Measurements from ENCODE around the gene ZNF652. TPM values are rescaled to one million over a fixed set of nuclear protein-coding genes. Genes with fewer than 3 reads are reported as not detected.

ZNF652 gene
- total and polyA plus RNA-seq, 2 of the 4 experiments (the other 2 are of a cell fraction), result 3.6 to 8.8 TPM

- Histone ChIP-seq H3K4me3 (ENCODE audit: insufficient read depth, low read depth, low read length) (no peak overlapping the region), H4K20me1 (ENCODE audit: insufficient read depth, low read length) (0 out of 2 replicates have a peak, but pooled peaks cover 4% of the 10 kb centered on the region), H3K14ac (replicated peaks; ENCODE audit: low read depth, low read length) (no peak overlapping the region), H2AFZ (replicated peaks; ENCODE audit: low read length, poor library complexity) (no peak overlapping the region), H3K4ac (ENCODE audit: low read depth, low read length) (no peak overlapping the region), H3K4me1 (ENCODE audit: control insufficient read depth, insufficient read depth, low read length) (no peaks in the 10 kb centered on the region), H3K18ac (ENCODE audit: low read depth, low read length) (no peak overlapping the region), H3K56ac (ENCODE audit: extremely low read depth, insufficient read depth, low read length) (no peak overlapping the region), H4K5ac (ENCODE audit: low read depth, low read length) (no peak overlapping the region), H3K27me3 (ENCODE audit: control insufficient read depth, insufficient read depth, low read length) (no peaks in the 10 kb centered on the region), H4K91ac (ENCODE audit: insufficient read depth, low read depth, low read length) (no peak overlapping the region), H3K27ac (ENCODE audit: insufficient read depth, low read length) (no peak overlapping the region), H2AK9ac (replicated peaks; ENCODE audit: low read depth, low read length, poor library complexity) (no peak overlapping the region), H2BK5ac (ENCODE audit: low read depth, low read length, poor library complexity, severe bottlenecking) (no peak overlapping the region), H2BK15ac (ENCODE audit: low read depth, low read length) (no peak overlapping the region), H4K8ac (ENCODE audit: low read depth in 2 of 2, low read length in 2 of 2) (no peak overlapping the region), H3K4me2 (ENCODE audit: low read depth, low read length) (no peak overlapping the region), H3K9ac (ENCODE audit: low read depth, low read length) (no peak overlapping the region), H3K9me1 (ENCODE audit: insufficient read depth, low read length) (no peaks in the 10 kb centered on the region; the same call in 1 of the 2 replicates), H3K79me1 (ENCODE audit: low read depth in 1 of 2, low read length in 2 of 2) (no peaks in the 10 kb centered on the region), H2BK20ac (ENCODE audit: low read depth, low read length) (no peak overlapping the region), H3K9me3 (ENCODE audit: control insufficient read depth, insufficient read depth, low read length) (no peaks in the 10 kb centered on the region), H3K23ac (ENCODE audit: low read depth, low read length) (no peak overlapping the region), H3K36me3 (ENCODE audit: control insufficient read depth, insufficient read depth, low read length) (peaks cover 58% of the 10 kb centered on the region), H2AK5ac (ENCODE audit: low read depth, low read length) (no peak overlapping the region), H2BK120ac (ENCODE audit: low read depth, low read length) (no peak overlapping the region)
- in situ Hi-C loops (cut with MboI; ENCODE audit: low sequenced_read_pairs), result no loop called here
- ChIA-PET POLR2A (ENCODE audit: unreplicated experiment) (no interaction called here), CTCF (no interaction called here)
- TF ChIP-seq RFX5 (IDR thresholded peaks at IDR 0.05; ENCODE audit: low read depth, low read length) (no peak), ELK1 (IDR thresholded peaks at IDR 0.05; ENCODE audit: borderline replicate concordance, low read depth, low read length) (no peak), CEBPB (IDR thresholded peaks at IDR 0.05; ENCODE audit: low read depth, low read length) (no peak), USF2 (IDR thresholded peaks at IDR 0.05; ENCODE audit: low read depth, low read length) (no peak), MXI1 (IDR thresholded peaks at IDR 0.05; ENCODE audit: borderline replicate concordance, low read depth, low read length) (no peak), FOS (IDR thresholded peaks at IDR 0.05; ENCODE audit: low read depth, low read length) (no peak), NFE2L2 (IDR thresholded peaks at IDR 0.05; ENCODE audit: low read depth, low read length) (no peak)
- dilution Hi-C loops (cut with HindIII; ENCODE audit: low sequenced_read_pairs, unreplicated experiment), result no loop called here
- ATAC-seq (ENCODE audit: low read depth) (no peak), DNase-seq (no peak)
- intact Hi-C loops (cut with micrococcal nuclease), result no loop called here
- 92% methylated on average over 2 of the region's 9 CpGs; no CpG with 5 or more reads in 1 of the 2 experiments for WGBS, 2 experiments (ENCODE audit: extremely low coverage in 2 of 2, insufficient read length in 1 of 2)
- no TSS peak for BruUV-seq (replicated peaks)
Measured at GRCh38 chr17:49406421-49407061, 44.5 kb upstream of the ZNF652 start.

Measured in IMR-90 (cell line).